ENCODE data around the gene TSPO. TPM values are rescaled to one million over a fixed set of nuclear protein-coding genes. Genes with fewer than 3 reads are reported as not detected.

The TSPO gene
- total and polyA plus RNA-seq, 2 of the 13 experiments (the other 11 are each of a cell fraction or from before 2014, with no cell fraction given), result 0.46 to 1.4 TPM

DNA sequence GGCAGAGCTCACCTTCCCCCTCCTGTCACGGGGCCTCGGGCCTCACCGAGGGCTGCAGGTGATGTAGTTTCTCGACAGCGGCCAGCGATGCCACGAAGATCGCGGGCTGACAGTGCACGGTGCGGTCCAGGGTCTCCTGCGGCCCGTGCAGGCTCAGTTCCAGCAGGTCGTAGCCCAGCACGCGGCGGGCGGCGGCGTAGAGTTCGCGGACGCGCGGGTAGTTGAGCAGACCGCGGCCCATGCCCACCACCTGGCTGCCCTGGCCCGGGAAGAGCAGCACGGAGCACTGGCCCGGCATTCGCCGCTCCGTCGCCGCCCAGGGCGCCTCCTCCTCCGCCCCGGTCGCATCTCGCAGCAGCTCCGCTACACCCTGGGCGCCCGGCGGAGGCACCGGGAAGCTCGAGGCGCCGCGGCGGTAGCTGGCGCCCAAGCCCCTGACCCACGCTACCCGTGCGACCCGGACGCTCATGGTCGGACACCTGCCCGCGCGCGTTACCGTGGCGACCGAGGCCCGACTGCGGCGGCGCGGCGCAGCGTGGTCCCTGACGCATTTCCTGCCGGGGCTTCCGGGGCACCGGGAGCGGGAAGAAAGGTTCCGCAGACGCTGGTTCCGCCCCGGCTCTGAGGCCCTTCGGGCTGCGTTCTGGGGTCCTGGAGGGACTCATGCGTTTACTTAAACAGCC is 8.3 kb upstream of the TSPO start, which contains the start of gene MCAT (continued):
- TF ChIP-seq, protein P1, sequence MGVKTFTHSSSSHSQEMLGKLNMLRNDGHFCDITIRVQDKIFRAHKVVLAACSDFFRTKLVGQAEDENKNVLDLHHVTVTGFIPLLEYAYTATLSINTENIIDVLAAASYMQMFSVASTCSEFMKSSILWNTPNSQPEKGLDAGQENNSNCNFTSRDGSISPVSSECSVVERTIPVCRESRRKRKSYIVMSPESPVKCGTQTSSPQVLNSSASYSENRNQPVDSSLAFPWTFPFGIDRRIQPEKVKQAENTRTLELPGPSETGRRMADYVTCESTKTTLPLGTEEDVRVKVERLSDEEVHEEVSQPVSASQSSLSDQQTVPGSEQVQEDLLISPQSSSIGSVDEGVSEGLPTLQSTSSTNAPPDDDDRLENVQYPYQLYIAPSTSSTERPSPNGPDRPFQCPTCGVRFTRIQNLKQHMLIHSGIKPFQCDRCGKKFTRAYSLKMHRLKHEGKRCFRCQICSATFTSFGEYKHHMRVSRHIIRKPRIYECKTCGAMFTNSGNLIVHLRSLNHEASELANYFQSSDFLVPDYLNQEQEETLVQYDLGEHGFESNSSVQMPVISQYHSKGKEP (CRISPR knock-in tag; IDR thresholded peaks at IDR 0.05), result 0 out of 2 replicates have a peak, but pooled peaks have one; percentile 58
- TF ChIP-seq ETV6 (CRISPR knock-in tag; conservative IDR thresholded peaks at IDR 0.05), result no peak; the same call in 1 of the 2 replicates
- TF ChIP-seq, protein P2, sequence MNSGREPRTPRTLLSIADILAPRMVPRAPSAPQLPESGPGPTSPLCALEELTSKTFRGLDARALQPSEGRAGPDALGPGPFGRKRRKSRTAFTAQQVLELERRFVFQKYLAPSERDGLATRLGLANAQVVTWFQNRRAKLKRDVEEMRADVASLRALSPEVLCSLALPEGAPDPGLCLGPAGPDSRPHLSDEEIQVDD (CRISPR knock-in tag; IDR thresholded peaks at IDR 0.05; ENCODE audit: borderline replicate concordance), result 0 out of 2 replicates have a peak, but pooled peaks have one; percentile 57
- TF ChIP-seq, protein P3, sequence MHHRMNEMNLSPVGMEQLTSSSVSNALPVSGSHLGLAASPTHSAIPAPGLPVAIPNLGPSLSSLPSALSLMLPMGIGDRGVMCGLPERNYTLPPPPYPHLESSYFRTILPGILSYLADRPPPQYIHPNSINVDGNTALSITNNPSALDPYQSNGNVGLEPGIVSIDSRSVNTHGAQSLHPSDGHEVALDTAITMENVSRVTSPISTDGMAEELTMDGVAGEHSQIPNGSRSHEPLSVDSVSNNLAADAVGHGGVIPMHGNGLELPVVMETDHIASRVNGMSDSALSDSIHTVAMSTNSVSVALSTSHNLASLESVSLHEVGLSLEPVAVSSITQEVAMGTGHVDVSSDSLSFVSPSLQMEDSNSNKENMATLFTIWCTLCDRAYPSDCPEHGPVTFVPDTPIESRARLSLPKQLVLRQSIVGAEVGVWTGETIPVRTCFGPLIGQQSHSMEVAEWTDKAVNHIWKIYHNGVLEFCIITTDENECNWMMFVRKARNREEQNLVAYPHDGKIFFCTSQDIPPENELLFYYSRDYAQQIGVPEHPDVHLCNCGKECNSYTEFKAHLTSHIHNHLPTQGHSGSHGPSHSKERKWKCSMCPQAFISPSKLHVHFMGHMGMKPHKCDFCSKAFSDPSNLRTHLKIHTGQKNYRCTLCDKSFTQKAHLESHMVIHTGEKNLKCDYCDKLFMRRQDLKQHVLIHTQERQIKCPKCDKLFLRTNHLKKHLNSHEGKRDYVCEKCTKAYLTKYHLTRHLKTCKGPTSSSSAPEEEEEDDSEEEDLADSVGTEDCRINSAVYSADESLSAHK (CRISPR knock-in tag; IDR thresholded peaks at IDR 0.05; ENCODE audit: borderline replicate concordance), result no peak
- TF ChIP-seq KDM2A (CRISPR knock-in tag; IDR thresholded peaks at IDR 0.05; ENCODE audit: borderline replicate concordance, low read depth), result peak; percentile 91
- peak; percentile 95; the same call in 1 of the 2 replicates for TF ChIP-seq ZNF567 (CRISPR knock-in tag; IDR thresholded peaks at IDR 0.05; ENCODE audit: borderline replicate concordance)
- TF ChIP-seq ARNT (IDR thresholded peaks at IDR 0.05), result no peak
- no peak; the same call in 1 of the 2 replicates for TF ChIP-seq ZNF44 (CRISPR knock-in tag; IDR thresholded peaks at IDR 0.05)
- no peak for TF ChIP-seq SNRNP70 (IDR thresholded peaks at IDR 0.05; ENCODE audit: low read depth, low read length)
- peak; percentile 32; the same call in 1 of the 2 replicates for TF ChIP-seq ZNF724P (CRISPR knock-in tag; IDR thresholded peaks at IDR 0.05; ENCODE audit: borderline replicate concordance)
- TF ChIP-seq, protein P4, sequence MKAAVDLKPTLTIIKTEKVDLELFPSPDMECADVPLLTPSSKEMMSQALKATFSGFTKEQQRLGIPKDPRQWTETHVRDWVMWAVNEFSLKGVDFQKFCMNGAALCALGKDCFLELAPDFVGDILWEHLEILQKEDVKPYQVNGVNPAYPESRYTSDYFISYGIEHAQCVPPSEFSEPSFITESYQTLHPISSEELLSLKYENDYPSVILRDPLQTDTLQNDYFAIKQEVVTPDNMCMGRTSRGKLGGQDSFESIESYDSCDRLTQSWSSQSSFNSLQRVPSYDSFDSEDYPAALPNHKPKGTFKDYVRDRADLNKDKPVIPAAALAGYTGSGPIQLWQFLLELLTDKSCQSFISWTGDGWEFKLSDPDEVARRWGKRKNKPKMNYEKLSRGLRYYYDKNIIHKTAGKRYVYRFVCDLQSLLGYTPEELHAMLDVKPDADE (CRISPR knock-in tag; IDR thresholded peaks at IDR 0.05), result no peak
- TF ChIP-seq, protein P5, sequence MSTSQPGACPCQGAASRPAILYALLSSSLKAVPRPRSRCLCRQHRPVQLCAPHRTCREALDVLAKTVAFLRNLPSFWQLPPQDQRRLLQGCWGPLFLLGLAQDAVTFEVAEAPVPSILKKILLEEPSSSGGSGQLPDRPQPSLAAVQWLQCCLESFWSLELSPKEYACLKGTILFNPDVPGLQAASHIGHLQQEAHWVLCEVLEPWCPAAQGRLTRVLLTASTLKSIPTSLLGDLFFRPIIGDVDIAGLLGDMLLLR (CRISPR knock-in tag; IDR thresholded peaks at IDR 0.05), result peak; percentile 68
- 0 out of 2 replicates have a peak, but pooled peaks have one; percentile 29 for TF ChIP-seq ZNF660 (CRISPR knock-in tag; IDR thresholded peaks at IDR 0.05; ENCODE audit: borderline replicate concordance, low read depth)
- TF ChIP-seq, protein P6, sequence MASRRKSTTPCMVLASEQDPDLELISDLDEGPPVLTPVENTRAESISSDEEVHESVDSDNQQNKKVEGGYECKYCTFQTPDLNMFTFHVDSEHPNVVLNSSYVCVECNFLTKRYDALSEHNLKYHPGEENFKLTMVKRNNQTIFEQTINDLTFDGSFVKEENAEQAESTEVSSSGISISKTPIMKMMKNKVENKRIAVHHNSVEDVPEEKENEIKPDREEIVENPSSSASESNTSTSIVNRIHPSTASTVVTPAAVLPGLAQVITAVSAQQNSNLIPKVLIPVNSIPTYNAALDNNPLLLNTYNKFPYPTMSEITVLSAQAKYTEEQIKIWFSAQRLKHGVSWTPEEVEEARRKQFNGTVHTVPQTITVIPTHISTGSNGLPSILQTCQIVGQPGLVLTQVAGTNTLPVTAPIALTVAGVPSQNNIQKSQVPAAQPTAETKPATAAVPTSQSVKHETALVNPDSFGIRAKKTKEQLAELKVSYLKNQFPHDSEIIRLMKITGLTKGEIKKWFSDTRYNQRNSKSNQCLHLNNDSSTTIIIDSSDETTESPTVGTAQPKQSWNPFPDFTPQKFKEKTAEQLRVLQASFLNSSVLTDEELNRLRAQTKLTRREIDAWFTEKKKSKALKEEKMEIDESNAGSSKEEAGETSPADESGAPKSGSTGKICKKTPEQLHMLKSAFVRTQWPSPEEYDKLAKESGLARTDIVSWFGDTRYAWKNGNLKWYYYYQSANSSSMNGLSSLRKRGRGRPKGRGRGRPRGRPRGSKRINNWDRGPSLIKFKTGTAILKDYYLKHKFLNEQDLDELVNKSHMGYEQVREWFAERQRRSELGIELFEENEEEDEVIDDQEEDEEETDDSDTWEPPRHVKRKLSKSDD (CRISPR knock-in tag; IDR thresholded peaks at IDR 0.05; ENCODE audit: low read depth), result no peak; the same call in 1 of the 2 replicates
- TF ChIP-seq, protein P7, sequence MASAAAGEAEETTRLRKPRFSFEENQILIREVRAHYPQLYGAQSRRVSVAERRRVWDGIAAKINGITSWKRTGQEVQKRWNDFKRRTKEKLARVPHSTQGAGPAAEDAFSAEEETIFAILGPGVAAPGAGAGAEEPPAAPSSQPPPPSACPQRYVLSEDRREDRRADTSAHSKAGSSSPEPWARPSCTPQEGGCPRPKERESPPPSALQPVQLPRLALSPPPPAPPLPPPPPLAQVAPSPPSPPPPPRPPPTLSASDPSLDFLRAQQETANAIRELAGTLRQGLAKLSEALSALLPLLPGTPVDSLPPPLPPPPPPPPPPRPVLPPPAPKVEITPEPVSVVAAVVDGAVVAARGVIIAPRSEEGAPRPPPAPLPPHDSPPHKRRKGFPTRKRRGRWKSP (CRISPR knock-in tag; IDR thresholded peaks at IDR 0.05), result peak; percentile 72; the same call in 1 of the 2 replicates
- peak; percentile 65; the same call in 1 of the 2 replicates for TF ChIP-seq SIN3A (IDR thresholded peaks at IDR 0.05; ENCODE audit: borderline replicate concordance, low read depth, low read length)
- peak; percentile 97 for TF ChIP-seq YEATS2 (CRISPR knock-in tag; IDR thresholded peaks at IDR 0.05; ENCODE audit: borderline replicate concordance)

All from HepG2 (cell line).